ENCODE data around the gene IDUA.

DNA sequence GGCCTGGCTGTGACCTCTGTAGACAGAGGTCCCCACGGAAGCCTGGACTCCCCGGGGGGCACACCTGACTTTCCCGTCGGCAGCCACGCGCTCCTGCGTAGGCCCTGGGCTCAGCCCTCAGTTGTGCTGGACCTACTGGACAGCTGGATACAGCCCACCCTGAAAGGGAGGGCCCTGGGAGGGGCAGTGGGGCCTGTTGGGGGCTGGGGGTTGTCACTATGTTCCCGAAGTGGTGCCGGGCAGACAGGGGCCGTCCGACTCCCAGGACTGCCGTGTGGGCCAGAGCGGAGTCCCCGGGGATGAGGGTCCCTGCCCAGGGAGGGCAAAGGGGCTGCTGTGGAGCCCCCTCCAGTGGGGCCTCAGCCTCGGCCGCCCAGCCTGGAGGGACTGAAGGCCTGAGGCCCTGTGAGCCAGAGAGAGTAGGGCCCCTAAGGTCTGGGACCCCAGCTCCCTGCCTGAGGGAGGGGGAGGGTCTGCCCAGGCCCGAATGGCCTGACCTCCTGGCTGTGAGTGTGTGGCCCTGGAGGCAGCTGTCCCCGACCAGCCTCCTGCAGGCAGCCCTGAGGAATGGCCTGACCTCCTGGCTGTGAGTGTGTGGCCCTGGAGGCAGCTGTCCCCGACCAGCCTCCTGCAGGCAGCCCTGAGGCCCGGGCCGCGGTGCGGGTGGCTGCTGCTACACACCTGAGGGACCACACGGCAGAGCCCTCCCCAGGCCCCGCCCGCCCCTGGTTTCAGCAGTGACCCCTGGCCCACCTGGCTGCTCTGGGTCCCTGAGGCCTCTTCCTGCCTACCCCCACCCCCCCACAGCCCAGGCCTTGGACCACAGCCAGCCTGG, 50.3 kb downstream of the IDUA start:
- no peak for TF ChIP-seq POLR2AphosphoS5 (IDR thresholded peaks at IDR 0.05)
- TF ChIP-seq, protein P1, sequence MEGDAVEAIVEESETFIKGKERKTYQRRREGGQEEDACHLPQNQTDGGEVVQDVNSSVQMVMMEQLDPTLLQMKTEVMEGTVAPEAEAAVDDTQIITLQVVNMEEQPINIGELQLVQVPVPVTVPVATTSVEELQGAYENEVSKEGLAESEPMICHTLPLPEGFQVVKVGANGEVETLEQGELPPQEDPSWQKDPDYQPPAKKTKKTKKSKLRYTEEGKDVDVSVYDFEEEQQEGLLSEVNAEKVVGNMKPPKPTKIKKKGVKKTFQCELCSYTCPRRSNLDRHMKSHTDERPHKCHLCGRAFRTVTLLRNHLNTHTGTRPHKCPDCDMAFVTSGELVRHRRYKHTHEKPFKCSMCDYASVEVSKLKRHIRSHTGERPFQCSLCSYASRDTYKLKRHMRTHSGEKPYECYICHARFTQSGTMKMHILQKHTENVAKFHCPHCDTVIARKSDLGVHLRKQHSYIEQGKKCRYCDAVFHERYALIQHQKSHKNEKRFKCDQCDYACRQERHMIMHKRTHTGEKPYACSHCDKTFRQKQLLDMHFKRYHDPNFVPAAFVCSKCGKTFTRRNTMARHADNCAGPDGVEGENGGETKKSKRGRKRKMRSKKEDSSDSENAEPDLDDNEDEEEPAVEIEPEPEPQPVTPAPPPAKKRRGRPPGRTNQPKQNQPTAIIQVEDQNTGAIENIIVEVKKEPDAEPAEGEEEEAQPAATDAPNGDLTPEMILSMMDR (IDR thresholded peaks at IDR 0.05): no peak
